ENCODE data around the gene LYZ. TPM values are rescaled to one million over a fixed set of nuclear protein-coding genes. Genes with fewer than 3 reads are reported as not detected.

The LYZ gene
- total RNA-seq, 6 experiments from 2014 or later: not detected

DNA sequence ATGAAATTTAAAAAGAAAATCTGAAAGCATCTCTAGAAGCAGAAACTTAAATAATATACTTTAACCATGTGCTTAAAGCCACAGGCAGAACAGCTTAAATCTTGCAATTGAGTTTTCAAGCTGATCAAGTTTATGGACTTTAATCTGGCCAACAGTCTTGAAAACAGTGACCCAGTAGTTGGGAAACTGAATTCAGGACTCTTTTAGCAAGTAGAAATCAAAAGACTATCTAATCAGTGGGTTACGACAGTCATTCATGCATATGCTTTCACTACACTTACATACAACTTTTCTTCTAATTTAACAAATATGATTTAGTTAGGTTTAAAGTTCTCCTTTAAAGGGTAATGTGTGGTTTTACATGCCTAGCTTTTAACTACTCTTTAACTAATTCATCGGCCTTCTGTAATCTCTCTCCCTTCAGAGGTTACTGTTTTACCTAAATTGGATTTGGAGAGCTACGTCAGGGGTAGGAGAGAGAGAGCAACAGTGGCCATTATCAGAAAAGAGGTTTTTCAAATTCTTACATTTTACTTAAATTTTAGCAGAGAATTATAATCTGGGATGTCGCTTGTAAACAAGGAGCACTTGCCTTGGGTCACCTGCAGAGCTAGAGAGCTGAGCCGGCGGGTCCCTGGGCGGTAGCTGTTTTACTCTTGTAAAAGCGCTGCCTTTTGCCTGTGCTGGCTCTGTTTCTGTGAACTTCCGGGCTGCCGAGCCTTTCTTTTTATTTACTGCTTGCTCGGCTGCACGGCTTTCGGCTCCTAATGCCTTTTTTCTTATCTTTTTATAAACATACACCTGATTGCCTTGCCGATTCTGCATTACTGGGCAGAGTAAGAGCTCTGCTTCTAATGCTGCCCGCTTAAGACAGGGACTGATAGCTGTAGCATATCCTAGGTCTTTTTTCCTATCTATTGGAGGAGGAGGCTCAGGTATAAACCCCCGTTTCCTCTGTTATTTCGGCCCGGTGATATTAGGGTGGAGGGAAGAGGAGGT, 17.4 kb upstream of the LYZ start:
- H3K27ac Mint-ChIP-seq: no peak overlapping the region

DNA sequence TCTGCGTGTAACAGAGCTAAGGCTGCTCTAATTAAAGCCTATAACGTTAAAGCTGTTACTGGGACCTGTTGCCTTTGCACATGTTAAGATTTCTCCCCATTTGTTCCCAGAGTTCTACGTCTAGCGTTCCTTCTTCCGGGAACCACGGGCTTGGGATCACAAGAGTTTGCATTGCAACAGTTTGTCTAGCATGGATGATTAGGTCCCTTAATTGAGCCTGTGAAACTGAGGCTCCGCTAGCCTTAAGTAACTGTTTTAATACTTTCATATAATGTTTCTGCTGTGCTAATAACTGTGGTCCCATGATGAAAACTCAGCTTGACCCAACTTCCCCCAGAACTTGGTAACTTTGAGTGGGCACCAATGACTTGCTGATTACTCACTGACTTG, 16.7 kb upstream of the LYZ start:
- Mint-ChIP-seq H3K9me3 (no peaks in the 10 kb centered on the region), H3K27me3 (ENCODE audit: insufficient read depth) (peaks cover 36% of the 10 kb centered on the region), H3K4me3 (peak overlapping the region; percentile 76), H3K27ac (no peak overlapping the region), H3K4me1 (ENCODE audit: low read depth) (peaks cover 11% of the 10 kb centered on the region; the same call in 1 of the 2 replicates), H3K36me3 (ENCODE audit: low read depth) (no peaks in the 10 kb centered on the region)
- TF ChIP-seq, protein P1, sequence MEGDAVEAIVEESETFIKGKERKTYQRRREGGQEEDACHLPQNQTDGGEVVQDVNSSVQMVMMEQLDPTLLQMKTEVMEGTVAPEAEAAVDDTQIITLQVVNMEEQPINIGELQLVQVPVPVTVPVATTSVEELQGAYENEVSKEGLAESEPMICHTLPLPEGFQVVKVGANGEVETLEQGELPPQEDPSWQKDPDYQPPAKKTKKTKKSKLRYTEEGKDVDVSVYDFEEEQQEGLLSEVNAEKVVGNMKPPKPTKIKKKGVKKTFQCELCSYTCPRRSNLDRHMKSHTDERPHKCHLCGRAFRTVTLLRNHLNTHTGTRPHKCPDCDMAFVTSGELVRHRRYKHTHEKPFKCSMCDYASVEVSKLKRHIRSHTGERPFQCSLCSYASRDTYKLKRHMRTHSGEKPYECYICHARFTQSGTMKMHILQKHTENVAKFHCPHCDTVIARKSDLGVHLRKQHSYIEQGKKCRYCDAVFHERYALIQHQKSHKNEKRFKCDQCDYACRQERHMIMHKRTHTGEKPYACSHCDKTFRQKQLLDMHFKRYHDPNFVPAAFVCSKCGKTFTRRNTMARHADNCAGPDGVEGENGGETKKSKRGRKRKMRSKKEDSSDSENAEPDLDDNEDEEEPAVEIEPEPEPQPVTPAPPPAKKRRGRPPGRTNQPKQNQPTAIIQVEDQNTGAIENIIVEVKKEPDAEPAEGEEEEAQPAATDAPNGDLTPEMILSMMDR (IDR thresholded peaks at IDR 0.05): no peak
- DNase-seq: no peak

More for the DNA sequence above, 17.4 kb upstream of the LYZ start:
- Mint-ChIP-seq H3K9me3 (no peaks in the 10 kb centered on the region), H3K4me3 (peak overlapping the region; percentile 76), H3K36me3 (ENCODE audit: low read depth) (no peaks in the 10 kb centered on the region), H3K27me3 (ENCODE audit: insufficient read depth) (peaks cover 38% of the 10 kb centered on the region), H3K4me1 (ENCODE audit: low read depth) (peaks cover 11% of the 10 kb centered on the region; the same call in 1 of the 2 replicates)
- TF ChIP-seq, protein P1 (IDR thresholded peaks at IDR 0.05): no peak
- DNase-seq: no peak

DNA sequence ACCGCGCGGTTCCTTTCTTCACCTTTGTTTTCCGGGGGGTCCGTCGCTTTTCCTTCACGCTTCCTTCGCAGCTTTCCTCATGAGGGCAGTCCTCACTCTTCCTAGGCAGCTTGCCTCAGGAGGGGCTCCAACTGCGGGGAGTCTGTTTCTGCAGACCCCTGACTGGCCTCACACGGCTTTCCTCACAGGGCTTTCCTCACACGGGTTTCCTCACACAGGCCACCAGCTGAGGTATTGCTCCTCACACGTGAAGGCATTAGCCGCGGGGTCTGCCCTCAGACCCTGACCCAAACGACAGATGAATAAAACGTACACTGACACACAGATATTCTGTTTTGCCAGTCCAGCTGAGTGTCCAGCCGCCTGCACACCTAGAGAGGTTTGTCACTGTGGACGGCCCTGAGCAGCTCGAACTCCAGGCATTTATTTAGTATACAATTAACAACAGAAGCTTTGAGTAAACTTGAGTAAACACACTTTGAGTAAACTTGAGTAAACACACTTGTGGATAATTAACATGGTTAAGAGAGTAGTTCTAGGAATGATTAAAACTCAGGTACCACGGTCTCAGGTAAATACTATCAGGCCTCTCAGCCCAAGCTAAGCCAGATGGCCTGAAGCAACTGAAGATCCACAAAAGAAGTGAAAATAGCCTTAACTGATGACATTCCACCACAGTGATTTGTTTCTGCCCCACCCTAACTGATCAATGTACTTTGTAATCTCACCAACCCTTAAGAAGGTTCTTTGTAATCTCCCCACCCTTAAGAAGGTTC, 16.1 kb upstream of the LYZ start:
- no peak for DNase-seq
- Mint-ChIP-seq H3K36me3 (ENCODE audit: low read depth) (no peaks in the 10 kb centered on the region), H3K4me3 (no peak overlapping the region), H3K9me3 (no peaks in the 10 kb centered on the region), H3K27ac (no peak overlapping the region), H3K4me1 (ENCODE audit: low read depth) (peaks cover 11% of the 10 kb centered on the region; the same call in 1 of the 2 replicates), H3K27me3 (ENCODE audit: insufficient read depth) (peaks cover 32% of the 10 kb centered on the region)
- TF ChIP-seq, protein P1 (IDR thresholded peaks at IDR 0.05): no peak

DNA sequence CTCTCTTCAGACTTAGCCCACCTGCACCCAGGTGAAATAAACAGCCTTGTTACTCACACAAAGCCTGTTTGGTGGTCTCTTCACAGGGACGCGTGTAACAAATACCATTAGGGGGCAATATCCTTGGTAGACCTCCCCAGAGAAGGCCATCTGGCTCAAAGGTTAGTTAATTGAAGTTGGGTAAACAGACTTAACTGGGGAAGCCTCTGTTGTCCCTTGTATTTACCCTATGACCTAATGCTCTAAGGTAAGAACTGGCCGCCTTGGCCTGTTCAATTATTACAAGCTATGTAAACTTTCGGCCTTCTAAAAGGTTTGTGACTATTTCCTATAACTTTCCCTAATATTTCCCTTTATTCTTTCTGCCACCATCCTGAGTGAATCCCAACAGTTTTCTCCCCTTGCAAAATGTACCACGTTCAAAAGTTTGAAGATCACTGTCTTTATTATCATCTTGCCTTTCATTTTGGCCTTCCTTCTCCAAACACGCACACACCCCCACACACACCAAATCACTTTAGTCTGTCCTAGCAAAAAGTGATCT, 15.3 kb upstream of the LYZ start:
- no peak overlapping the region for H3K4me3 Mint-ChIP-seq
- no peak for DNase-seq
- no peak overlapping the region for H3K27ac Mint-ChIP-seq
- no peaks in the 10 kb centered on the region for H3K36me3 Mint-ChIP-seq (ENCODE audit: low read depth)
- TF ChIP-seq, protein P1 (IDR thresholded peaks at IDR 0.05): no peak
- no peaks in the 10 kb centered on the region for H3K9me3 Mint-ChIP-seq
- peaks cover 11% of the 10 kb centered on the region; the same call in 1 of the 2 replicates for H3K4me1 Mint-ChIP-seq (ENCODE audit: low read depth)
- H3K27me3 Mint-ChIP-seq (ENCODE audit: insufficient read depth): peaks cover 30% of the 10 kb centered on the region

DNA sequence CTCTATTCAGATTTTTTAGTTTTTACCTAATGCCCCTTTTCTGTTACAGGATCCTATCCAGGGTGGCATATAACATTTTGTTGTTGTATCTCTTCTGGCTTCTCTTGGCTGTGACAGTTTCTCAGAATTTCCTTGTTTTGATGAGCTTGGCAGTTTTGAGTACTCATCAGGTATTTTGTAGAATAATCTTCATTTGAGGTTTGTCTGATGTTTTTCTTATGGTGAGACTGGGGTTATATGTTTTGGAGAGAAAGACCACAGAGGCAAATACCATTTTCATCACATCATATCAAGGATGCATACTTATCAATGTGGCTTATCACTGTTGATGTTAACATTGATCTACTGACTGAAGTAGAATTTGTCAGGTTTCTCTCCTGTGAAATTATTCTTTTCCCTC, 14.0 kb upstream of the LYZ start:
- Mint-ChIP-seq H3K36me3 (ENCODE audit: low read depth) (no peaks in the 10 kb centered on the region), H3K4me1 (ENCODE audit: low read depth) (peaks cover 11% of the 10 kb centered on the region; the same call in 1 of the 2 replicates), H3K27ac (no peak overlapping the region), H3K27me3 (ENCODE audit: insufficient read depth) (peaks cover 30% of the 10 kb centered on the region), H3K9me3 (no peaks in the 10 kb centered on the region), H3K4me3 (no peak overlapping the region)
- TF ChIP-seq, protein P1 (IDR thresholded peaks at IDR 0.05): no peak
- no peak for DNase-seq
